HFF-Myc (cell line): ENCODE data around the gene TEX36.
"Not testable (repeated sequence)": the region's sequence is repeated elsewhere in the genome, so short reads cannot be mapped to it uniquely, and the experiment has no call there.

Experiments used
- DNase-seq: peaks from one replicate; pipeline ENCODE4 v3.0.0-alpha.2; 2011; ENCODE audit warnings: low read depth; ENCODE audit errors: extremely low read depth
- H3K4me3 ChIP-seq: replicated peaks from 2 replicates; pipeline ENCODE4 v1.5.1; 2011; ENCODE audit warnings: low read depth, mild to moderate bottlenecking, control low read depth, low read length
- TF ChIP-seq, protein P1 (sequence below): IDR thresholded peaks from 2 replicates; pipeline ENCODE4 v1.5.1; 2012; ENCODE audit warnings: mild to moderate bottlenecking, low read depth, low read length, control low read depth; ENCODE audit errors: missing control alignments

Gene TEX36

DNA sequence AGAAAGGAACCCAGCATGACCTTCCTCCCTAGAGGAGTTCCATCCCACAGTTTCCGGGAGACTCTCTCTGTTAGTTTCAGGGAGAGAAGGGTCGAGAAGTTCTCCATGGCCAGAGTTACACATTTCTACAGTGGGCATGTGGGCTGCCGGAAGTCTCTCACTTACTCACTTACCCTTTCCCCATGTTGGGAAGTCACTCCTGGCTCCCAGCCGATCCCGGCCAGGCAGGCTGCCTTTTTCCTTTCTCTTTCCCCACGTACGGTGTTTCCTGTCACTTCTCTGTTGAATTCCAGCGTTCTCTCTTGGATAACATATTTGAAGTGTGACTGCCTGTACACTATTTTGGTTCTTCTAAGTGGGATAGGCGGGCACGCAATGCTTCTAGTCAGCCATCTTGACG lies 3.5 kb downstream of the TEX36 start:
- TF ChIP-seq, protein P1, sequence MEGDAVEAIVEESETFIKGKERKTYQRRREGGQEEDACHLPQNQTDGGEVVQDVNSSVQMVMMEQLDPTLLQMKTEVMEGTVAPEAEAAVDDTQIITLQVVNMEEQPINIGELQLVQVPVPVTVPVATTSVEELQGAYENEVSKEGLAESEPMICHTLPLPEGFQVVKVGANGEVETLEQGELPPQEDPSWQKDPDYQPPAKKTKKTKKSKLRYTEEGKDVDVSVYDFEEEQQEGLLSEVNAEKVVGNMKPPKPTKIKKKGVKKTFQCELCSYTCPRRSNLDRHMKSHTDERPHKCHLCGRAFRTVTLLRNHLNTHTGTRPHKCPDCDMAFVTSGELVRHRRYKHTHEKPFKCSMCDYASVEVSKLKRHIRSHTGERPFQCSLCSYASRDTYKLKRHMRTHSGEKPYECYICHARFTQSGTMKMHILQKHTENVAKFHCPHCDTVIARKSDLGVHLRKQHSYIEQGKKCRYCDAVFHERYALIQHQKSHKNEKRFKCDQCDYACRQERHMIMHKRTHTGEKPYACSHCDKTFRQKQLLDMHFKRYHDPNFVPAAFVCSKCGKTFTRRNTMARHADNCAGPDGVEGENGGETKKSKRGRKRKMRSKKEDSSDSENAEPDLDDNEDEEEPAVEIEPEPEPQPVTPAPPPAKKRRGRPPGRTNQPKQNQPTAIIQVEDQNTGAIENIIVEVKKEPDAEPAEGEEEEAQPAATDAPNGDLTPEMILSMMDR = no peak
- DNase-seq = no peak
- no peak overlapping the region for H3K4me3 ChIP-seq

DNA sequence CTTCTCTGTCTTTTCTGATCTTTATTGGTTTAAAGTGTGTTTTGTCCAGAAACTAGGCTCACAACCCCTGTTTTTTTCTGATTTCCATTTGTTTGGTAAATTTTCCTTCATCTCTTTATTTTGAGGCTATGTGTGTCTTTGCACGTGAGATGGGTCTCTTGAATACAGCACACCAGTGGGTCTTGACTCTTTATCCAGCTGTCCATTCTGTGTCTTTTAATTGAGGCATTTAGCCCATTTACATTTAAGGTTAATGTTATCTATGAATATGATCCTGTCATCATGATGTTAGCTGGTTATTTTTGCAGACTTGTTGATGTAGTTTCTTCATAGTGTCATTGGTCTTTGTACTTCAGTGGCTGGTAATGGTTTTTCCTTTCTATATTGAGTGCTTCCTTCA lies 10.1 kb downstream of the TEX36 start:
- no peak overlapping the region for H3K4me3 ChIP-seq
- no peak for DNase-seq
- TF ChIP-seq, protein P1 = no peak

DNA sequence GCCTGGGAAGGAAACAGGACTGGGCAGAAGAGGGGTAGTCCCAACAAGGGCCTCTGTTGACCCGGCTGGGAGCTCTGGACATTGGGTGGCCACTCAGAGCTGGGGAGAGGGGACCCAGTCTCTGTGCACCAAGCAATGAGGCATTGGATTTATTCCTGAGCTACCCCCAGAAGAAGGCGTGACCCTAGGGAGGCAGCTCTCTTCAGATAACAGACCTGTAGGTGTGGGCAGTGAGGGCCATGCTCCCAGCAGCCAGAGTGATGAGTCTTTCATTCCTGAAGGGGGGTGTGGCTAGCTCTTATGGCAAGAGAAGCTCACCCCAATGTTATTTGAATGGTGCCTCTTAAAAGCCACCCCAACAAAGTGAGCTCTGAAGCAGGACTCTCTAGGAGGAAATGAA lies 20.4 kb downstream of the TEX36 start:
- TF ChIP-seq, protein P1 = no peak
- H3K4me3 ChIP-seq = no peak overlapping the region
- DNase-seq = no peak

DNA sequence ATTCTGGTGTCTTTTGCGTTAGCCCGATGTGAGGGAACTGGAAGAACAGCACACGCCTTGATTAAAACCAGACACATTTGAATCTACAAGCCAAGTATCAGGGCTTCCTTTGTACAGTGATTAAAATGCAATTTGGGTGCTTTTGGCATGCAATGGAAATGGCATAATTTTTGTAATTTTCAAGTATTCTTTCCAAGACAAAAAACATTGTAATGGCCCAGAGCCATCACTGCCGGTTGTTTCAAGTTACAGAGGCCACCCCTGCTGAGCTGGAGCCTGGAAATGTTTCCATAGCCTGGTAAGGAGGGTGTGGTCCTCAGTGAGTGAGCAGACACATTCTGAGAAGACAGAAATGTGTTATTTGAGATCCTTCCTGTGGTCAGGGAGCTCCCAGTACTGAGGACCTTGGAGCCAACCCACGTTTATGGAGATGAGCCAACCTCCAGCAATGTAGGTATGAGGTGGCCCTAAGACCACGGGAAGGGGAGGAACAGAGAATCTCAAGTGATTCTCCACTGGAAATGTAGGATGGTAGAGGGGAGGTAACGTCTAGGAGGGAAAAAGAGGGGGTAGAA lies 20.9 kb downstream of the TEX36 start:
- TF ChIP-seq, protein P1 = no peak
- H3K4me3 ChIP-seq = no peak overlapping the region
- peak; percentile 97 for DNase-seq

DNA sequence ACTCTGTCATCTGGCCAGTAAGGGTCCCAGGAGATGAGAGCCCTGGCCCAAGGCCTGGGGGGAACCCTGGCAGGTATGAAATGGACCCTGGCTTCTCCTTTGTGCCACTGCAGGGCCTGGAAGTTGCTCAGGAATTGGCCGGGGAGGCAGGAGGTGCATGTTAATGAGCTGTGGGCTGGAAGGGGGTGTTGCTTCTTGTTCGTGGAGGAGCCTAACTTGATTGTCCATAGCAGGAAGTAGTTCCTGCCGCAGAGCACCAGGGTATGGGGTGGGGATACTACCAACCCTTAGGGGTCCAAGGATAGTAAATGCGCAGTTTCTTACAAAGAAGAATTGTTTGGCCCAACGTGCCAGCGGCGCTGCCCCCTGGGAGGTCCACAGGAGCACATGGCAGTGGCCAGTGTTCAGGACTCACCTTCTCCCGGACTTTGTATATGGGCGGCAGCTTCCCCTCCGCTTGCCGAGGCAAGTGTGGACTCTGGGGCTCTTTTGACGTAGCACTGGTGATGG lies 21.5 kb downstream of the TEX36 start:
- TF ChIP-seq, protein P1 = no peak
- DNase-seq = no peak
- H3K4me3 ChIP-seq = no peak overlapping the region

DNA sequence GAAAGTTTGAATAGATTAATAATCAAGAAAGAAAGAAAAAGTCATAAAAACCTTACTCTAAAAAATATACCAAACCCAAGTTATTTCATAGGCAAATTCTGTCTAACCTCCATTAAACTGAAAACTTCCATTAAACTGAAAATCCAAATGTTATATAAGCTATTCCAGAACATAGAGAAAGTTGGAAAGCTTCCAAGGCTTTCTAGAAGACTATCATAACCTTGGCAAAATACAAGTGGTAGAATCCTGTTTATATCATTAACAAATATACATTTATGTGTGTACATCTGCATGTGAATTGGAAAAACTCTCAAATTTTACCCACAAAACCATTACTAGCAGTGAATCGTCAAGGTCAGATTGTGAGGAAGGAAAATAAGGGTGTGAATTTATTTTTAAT lies 23.9 kb downstream of the TEX36 start:
- TF ChIP-seq, protein P1 = no peak

DNA sequence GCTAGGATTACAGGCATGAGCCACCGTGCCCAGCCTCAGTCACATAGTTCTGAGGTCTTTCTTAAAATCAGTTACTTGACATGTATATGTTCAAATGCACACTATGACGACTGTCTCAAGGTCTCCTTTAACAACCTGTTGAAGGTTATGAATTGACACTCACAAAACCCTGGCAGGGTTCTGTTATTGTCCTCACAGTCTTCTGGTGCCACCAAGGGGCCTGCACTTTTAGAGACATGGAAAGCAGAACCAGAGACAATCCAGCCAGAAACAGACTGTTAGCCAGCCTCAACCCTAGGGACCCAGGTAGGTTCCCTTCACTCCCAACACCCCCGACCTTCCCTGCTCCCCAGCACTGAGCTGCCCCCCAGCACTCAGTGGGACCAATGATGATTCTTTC lies 26.4 kb downstream of the TEX36 start:
- TF ChIP-seq, protein P1 = no peak
- no peak overlapping the region for H3K4me3 ChIP-seq
- DNase-seq = no peak

More for the DNA sequence above, 23.9 kb downstream of the TEX36 start:
- no peak for DNase-seq
- no peak overlapping the region for H3K4me3 ChIP-seq

DNA sequence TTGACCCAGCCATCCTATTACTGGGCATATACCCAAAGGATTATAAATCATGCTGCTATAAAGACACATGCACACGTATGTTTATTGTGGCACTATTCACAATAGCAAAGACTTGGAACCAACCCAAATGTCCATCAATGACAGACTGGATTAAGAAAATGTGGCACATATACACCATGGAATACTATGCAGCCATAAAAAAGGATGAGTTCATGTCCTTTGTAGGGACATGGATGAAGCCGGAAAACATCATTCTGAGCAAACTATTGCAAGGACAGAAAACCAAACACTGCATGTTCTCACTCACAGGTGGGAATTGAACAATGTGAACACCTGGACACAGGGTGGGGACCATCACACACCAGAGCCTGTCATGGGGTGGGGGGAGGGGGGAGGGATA lies 29.9 kb downstream of the TEX36 start:
- DNase-seq, H3K4me3 ChIP-seq: not testable (repeated sequence)
